ENCODE measurements around the gene LRRC56.

Gene LRRC56

GRCh38 chr11:587978-588380 lies 50.7 kb downstream of the LRRC56 start:
- no peak overlapping the region for H3K4me3 ChIP-seq (ENCODE audit: low read depth, low read length)
- no peak for DNase-seq (ENCODE audit: low read depth)
- TF ChIP-seq, protein P1, sequence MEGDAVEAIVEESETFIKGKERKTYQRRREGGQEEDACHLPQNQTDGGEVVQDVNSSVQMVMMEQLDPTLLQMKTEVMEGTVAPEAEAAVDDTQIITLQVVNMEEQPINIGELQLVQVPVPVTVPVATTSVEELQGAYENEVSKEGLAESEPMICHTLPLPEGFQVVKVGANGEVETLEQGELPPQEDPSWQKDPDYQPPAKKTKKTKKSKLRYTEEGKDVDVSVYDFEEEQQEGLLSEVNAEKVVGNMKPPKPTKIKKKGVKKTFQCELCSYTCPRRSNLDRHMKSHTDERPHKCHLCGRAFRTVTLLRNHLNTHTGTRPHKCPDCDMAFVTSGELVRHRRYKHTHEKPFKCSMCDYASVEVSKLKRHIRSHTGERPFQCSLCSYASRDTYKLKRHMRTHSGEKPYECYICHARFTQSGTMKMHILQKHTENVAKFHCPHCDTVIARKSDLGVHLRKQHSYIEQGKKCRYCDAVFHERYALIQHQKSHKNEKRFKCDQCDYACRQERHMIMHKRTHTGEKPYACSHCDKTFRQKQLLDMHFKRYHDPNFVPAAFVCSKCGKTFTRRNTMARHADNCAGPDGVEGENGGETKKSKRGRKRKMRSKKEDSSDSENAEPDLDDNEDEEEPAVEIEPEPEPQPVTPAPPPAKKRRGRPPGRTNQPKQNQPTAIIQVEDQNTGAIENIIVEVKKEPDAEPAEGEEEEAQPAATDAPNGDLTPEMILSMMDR (IDR thresholded peaks at IDR 0.05; ENCODE audit: insufficient read depth, low read depth, low read length, missing control alignments) = no peak

GRCh38 chr11:589798-590197 lies 52.5 kb downstream of the LRRC56 start:
- no peak overlapping the region for H3K4me3 ChIP-seq (ENCODE audit: low read depth, low read length)
- TF ChIP-seq, protein P1 (IDR thresholded peaks at IDR 0.05; ENCODE audit: insufficient read depth, low read depth, low read length, missing control alignments) = no peak
- no peak for DNase-seq (ENCODE audit: low read depth)

- no peak for DNase-seq (ENCODE audit: low read depth)
- TF ChIP-seq, protein P1 (IDR thresholded peaks at IDR 0.05; ENCODE audit: insufficient read depth, low read depth, low read length, missing control alignments) = no peak
- H3K4me3 ChIP-seq (ENCODE audit: low read depth, low read length) = no peak overlapping the region
Measured at GRCh38 chr11:590997-591396, 53.7 kb downstream of the LRRC56 start.

DNA sequence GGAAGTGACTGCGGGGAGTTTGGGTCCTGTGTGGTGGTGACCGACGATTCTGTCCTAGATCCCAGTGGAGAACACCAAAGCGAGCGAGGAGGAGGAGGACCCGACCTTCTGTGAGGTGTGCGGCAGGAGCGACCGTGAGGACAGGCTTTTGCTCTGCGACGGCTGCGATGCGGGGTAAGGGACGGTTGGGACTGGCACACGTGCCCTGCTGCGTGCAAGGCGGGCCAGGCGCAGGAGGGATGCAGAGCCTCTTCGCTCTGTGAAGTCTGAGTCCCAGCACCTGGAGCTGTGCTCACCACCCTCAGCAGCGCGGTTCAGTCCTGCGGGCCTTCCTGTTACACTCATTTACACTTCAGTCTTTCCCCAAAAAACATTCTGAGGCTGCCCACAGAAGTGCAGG lies 55.2 kb downstream of the LRRC56 start:
- TF ChIP-seq, protein P1 (IDR thresholded peaks at IDR 0.05; ENCODE audit: insufficient read depth, low read depth, low read length, missing control alignments) = no peak
- no peak overlapping the region for H3K4me3 ChIP-seq (ENCODE audit: low read depth, low read length)
- DNase-seq (ENCODE audit: low read depth) = no peak

DNA sequence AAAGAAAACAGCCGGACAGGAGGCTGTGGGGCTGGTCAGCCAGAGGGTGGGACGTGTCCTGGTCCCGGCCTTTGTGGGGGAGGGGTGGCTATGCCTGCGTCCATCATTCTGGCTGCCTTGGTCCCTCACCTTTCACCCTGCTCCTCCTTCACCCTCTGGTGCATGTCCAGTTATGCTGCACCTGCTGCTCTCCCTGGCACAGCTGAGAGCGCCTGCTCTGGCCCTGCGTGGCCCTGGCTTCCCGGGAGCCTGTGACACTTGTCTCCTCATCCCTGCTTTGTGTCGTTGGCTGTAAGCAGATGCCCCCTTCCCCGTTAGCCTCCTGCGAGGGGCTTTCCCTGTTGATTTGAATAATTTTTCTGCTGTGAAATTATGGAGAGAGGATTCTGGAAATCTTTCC lies 55.6 kb downstream of the LRRC56 start:
- no peak overlapping the region for H3K4me3 ChIP-seq (ENCODE audit: low read depth, low read length)
- TF ChIP-seq, protein P1 (IDR thresholded peaks at IDR 0.05; ENCODE audit: insufficient read depth, low read depth, low read length, missing control alignments) = no peak
- DNase-seq (ENCODE audit: low read depth) = no peak

- TF ChIP-seq, protein P1 (IDR thresholded peaks at IDR 0.05; ENCODE audit: insufficient read depth, low read depth, low read length, missing control alignments) = no peak
- DNase-seq (ENCODE audit: low read depth) = no peak
- no peak overlapping the region for H3K4me3 ChIP-seq (ENCODE audit: low read depth, low read length)
Measured at GRCh38 chr11:593347-593746, 56.0 kb downstream of the LRRC56 start.

GRCh38 chr11:595400-595799 lies 58.1 kb downstream of the LRRC56 start:
- no peak overlapping the region for H3K4me3 ChIP-seq (ENCODE audit: low read depth, low read length)
- no peak for DNase-seq (ENCODE audit: low read depth)
- TF ChIP-seq, protein P1 (IDR thresholded peaks at IDR 0.05; ENCODE audit: insufficient read depth, low read depth, low read length, missing control alignments) = no peak

All from GM12865 (cell line).